Peyer's patch (tissue), 4 donors: ENCODE results near the gene COQ10A. TPM values are rescaled to one million over a fixed set of nuclear protein-coding genes. Genes with fewer than 3 reads are reported as not detected.

ENCODE experiments used
- DNase-seq, 3 donors: peaks; one replicate each; pipeline ENCODE4 v3.0.0-alpha.2; 2017 to 2019
- H3K27ac ChIP-seq, 4 donors: fragments of 200-600 bp; sonication (generic); one replicate each; pipeline ENCODE4 v1.5.1; 2016 to 2019
- H3K27me3 ChIP-seq, 2 donors: fragments of 200-600 bp; sonication (generic); one replicate each; pipeline ENCODE4 v1.5.1; 2019
- H3K36me3 ChIP-seq, 3 donors: fragments of 200-600 bp; sonication (generic); one replicate each; pipeline ENCODE4 v1.5.1; 2016 to 2019
- H3K4me1 ChIP-seq, 4 donors: fragments of 200-600 bp; sonication (generic); one replicate each; pipeline ENCODE4 v1.5.1; 2016 to 2019
- H3K4me3 ChIP-seq, 4 donors: fragments of 200-600 bp; sonication (generic); 1 replicate in 3 of 4; 2 replicates in 1 of 4; pipeline ENCODE4 v1.5.1; 2016 to 2019; ENCODE audit warnings: mild to moderate bottlenecking in 1 of 4
- H3K9me3 ChIP-seq, 4 donors: fragments of 200-600 bp; sonication (generic); one replicate each; pipeline ENCODE4 v1.5.1; 2016 to 2019; ENCODE audit warnings: mild to moderate bottlenecking in 1 of 4
- POLR2A ChIP-seq, 2 donors: fragments of 450-650 bp; IDR thresholded peaks; one replicate each; pipeline ENCODE4 v1.5.1; 2017; ENCODE audit warnings: antibody characterized with exemption in 2 of 2, mild to moderate bottlenecking in 2 of 2, moderate library complexity in 2 of 2
- total RNA-seq, 4 donors: library from RNA; depleted of rRNA; stranded (reverse); fragments of >200 nt; gene quantifications; one replicate each; pipeline ENCODE4 v1.1.0, GENCODE V29; 2016
- TF ChIP-seq, protein P1 (sequence below), 6 experiments: fragments of 450-650 bp in 4 of 6; fragments of 200-600 bp in 2 of 6; sonication (generic) in 1 of 6; IDR thresholded peaks; one replicate each; pipeline ENCODE4 v1.5.1; 2017 to 2019; ENCODE audit warnings: antibody characterized with exemption in 6 of 6, mild to moderate bottlenecking in 3 of 6, moderate library complexity in 1 of 6

COQ10A gene
- total RNA-seq, 4 donors from 2014 or later, result 9.1 to 14.8 (median 11.8) TPM

DNA sequence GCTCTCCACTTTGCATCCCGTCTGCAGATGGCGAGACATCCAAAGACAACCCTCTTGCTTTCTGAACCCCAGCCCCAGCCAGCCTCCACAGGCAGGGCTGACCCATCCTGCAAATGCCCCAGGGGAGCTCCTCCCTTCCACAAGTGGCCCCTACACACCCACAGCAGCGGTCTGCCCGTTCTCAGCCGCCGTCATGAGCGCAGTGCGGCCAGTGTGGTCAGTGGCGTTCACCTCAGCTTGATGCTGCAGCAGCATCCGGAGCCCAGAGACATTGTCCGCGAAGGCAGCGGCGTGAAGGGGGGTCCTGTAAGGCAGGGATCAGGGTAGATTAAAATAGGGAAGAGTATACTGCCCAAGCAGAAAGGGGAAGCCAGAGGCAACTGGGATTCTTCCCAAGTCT is 22.2 kb upstream of the COQ10A start:
- Histone ChIP-seq H3K4me3 (no peak overlapping the region), H3K27ac (no peak overlapping the region), H3K27me3 (no peaks in the 10 kb centered on the region), H3K4me1 (no peaks in the 10 kb centered on the region), H3K36me3 (peaks cover 0 to 100% (median 0%) of the 10 kb centered on the region in 3 donors), H3K9me3 (no peaks in the 10 kb centered on the region)
- TF ChIP-seq, protein P1, sequence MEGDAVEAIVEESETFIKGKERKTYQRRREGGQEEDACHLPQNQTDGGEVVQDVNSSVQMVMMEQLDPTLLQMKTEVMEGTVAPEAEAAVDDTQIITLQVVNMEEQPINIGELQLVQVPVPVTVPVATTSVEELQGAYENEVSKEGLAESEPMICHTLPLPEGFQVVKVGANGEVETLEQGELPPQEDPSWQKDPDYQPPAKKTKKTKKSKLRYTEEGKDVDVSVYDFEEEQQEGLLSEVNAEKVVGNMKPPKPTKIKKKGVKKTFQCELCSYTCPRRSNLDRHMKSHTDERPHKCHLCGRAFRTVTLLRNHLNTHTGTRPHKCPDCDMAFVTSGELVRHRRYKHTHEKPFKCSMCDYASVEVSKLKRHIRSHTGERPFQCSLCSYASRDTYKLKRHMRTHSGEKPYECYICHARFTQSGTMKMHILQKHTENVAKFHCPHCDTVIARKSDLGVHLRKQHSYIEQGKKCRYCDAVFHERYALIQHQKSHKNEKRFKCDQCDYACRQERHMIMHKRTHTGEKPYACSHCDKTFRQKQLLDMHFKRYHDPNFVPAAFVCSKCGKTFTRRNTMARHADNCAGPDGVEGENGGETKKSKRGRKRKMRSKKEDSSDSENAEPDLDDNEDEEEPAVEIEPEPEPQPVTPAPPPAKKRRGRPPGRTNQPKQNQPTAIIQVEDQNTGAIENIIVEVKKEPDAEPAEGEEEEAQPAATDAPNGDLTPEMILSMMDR (IDR thresholded peaks at IDR 0.05), result no peak
- TF ChIP-seq POLR2A (IDR thresholded peaks at IDR 0.05), result no peak
- DNase-seq, result no peak

GRCh38 chr12:56247923-56248322 is 18.8 kb upstream of the COQ10A start:
- Histone ChIP-seq H3K27me3 (no peaks in the 10 kb centered on the region), H3K9me3 (no peaks in the 10 kb centered on the region), H3K4me3 (no peak overlapping the region), H3K27ac (no peak overlapping the region), H3K4me1 (no peaks in the 10 kb centered on the region), H3K36me3 (peaks cover 0 to 100% (median 0%) of the 10 kb centered on the region in 3 donors)
- no peak for DNase-seq
- no peak for TF ChIP-seq POLR2A (IDR thresholded peaks at IDR 0.05)

GRCh38 chr12:56248711-56249110 is 18.0 kb upstream of the COQ10A start:
- Histone ChIP-seq H3K27ac (no peak overlapping the region), H3K36me3 (peaks cover 0 to 100% (median 0%) of the 10 kb centered on the region in 3 donors), H3K27me3 (no peaks in the 10 kb centered on the region), H3K4me1 (no peaks in the 10 kb centered on the region), H3K4me3 (no peak overlapping the region), H3K9me3 (no peaks in the 10 kb centered on the region)
- DNase-seq, result no peak
- TF ChIP-seq, protein P1 (IDR thresholded peaks at IDR 0.05), result no peak
- no peak for TF ChIP-seq POLR2A (IDR thresholded peaks at IDR 0.05)

- H3K27me3 ChIP-seq, result no peaks in the 10 kb centered on the region
- DNase-seq, result no peak
- TF ChIP-seq, protein P1 (IDR thresholded peaks at IDR 0.05), result no peak
- no peak for TF ChIP-seq POLR2A (IDR thresholded peaks at IDR 0.05)
- peaks cover 0 to 82% (median 0%) of the 10 kb centered on the region in 3 donors for H3K36me3 ChIP-seq
- H3K27ac ChIP-seq, result no peak overlapping the region
- H3K9me3 ChIP-seq, result no peaks in the 10 kb centered on the region
- H3K4me3 ChIP-seq, result no peak overlapping the region
- peaks cover 0 to 15% (median 3%) of the 10 kb centered on the region in 4 donors for H3K4me1 ChIP-seq
These were observed 14.1 kb upstream of the COQ10A start for GRCh38 chr12:56252649-56253048.

GRCh38 chr12:56253091-56253490 is 13.7 kb upstream of the COQ10A start:
- Histone ChIP-seq H3K4me3 (no peak overlapping the region), H3K27me3 (no peaks in the 10 kb centered on the region), H3K9me3 (no peaks in the 10 kb centered on the region), H3K36me3 (peaks cover 0 to 78% (median 0%) of the 10 kb centered on the region in 3 donors), H3K4me1 (peaks cover 0 to 15% (median 3%) of the 10 kb centered on the region in 4 donors), H3K27ac (no peak overlapping the region)
- no peak for DNase-seq
- TF ChIP-seq POLR2A (IDR thresholded peaks at IDR 0.05), result no peak
- TF ChIP-seq, protein P1 (IDR thresholded peaks at IDR 0.05), result no peak

GRCh38 chr12:56255671-56256070 is 11.1 kb upstream of the COQ10A start:
- H3K4me3 ChIP-seq, result no peak overlapping the region
- H3K27me3 ChIP-seq, result no peaks in the 10 kb centered on the region
- TF ChIP-seq POLR2A (IDR thresholded peaks at IDR 0.05), result no peak
- TF ChIP-seq, protein P1 (IDR thresholded peaks at IDR 0.05), result no peak
- H3K36me3 ChIP-seq, result peaks cover 0 to 52% (median 0%) of the 10 kb centered on the region in 3 donors
- DNase-seq, result no peak
- peaks cover 0 to 22% (median 3%) of the 10 kb centered on the region in 4 donors for H3K4me1 ChIP-seq
- H3K27ac ChIP-seq, result no peak overlapping the region
- H3K9me3 ChIP-seq, result no peaks in the 10 kb centered on the region
